Spleen (tissue), 7 donors: ENCODE measurements around the gene PHACTR1.

Experiments
- POLR2A ChIP-seq, 3 donors: fragments of 450-650 bp; IDR thresholded peaks; one replicate each; pipeline ENCODE4 v1.5.1; 2017; ENCODE audit warnings: antibody characterized with exemption in 3 of 3, mild to moderate bottlenecking in 1 of 3
- TF ChIP-seq, protein P1 (sequence below), 11 experiments: fragments of 200-600 bp in 7 of 11; fragments of 450-650 bp in 4 of 11; sonication (generic) in 4 of 11; IDR thresholded peaks in 8 of 11; conservative IDR thresholded peaks in 3 of 11; 1 replicate in 7 of 11; 2 replicates in 4 of 11; pipeline versions ENCODE4 v1.4.0 to v1.8.0; 2016 to 2021; ENCODE audit warnings: antibody characterized with exemption in 11 of 11, inconsistent platforms in 4 of 11, mild to moderate bottlenecking in 1 of 11
- donor health status: DM: no; HTN: no; CAD: no; lungs with moderate emphysema.
- donor health status: DM: no; HTN: no; CAD: no.
- donor health status: DM: no; HTN: no; CAD: no.

DNA sequence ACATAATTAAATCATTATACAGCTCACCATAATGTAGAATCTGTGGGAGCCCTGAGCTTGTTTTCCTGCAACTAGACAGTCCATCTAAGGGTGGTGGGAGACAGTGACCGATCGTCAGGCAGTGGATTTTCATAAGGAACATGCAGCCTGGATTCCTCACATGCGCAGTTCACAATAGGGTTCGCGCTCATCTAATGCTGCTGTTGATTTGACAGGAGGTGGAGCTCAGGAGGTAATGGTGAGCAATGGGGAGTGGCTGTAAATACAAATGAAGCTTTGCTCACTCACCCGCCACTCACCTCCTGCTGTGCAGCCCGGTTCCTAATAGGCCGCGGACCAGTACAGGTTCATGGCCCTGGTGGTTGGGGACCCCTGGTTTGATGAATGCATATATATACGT, 470.3 kb downstream of the PHACTR1 start:
- TF ChIP-seq, protein P1, sequence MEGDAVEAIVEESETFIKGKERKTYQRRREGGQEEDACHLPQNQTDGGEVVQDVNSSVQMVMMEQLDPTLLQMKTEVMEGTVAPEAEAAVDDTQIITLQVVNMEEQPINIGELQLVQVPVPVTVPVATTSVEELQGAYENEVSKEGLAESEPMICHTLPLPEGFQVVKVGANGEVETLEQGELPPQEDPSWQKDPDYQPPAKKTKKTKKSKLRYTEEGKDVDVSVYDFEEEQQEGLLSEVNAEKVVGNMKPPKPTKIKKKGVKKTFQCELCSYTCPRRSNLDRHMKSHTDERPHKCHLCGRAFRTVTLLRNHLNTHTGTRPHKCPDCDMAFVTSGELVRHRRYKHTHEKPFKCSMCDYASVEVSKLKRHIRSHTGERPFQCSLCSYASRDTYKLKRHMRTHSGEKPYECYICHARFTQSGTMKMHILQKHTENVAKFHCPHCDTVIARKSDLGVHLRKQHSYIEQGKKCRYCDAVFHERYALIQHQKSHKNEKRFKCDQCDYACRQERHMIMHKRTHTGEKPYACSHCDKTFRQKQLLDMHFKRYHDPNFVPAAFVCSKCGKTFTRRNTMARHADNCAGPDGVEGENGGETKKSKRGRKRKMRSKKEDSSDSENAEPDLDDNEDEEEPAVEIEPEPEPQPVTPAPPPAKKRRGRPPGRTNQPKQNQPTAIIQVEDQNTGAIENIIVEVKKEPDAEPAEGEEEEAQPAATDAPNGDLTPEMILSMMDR (IDR thresholded peaks at IDR 0.05 in 8 of 11, conservative IDR thresholded peaks at IDR 0.05 in 3 of 11), result no peak
- TF ChIP-seq POLR2A (IDR thresholded peaks at IDR 0.05), result no peak
